ENCODE measurements around the gene FLNB. TPM values are rescaled to one million over a fixed set of nuclear protein-coding genes. Genes with fewer than 3 reads are reported as not detected.

FLNB gene
- polyA plus RNA-seq, 3 donors = 0.47 to 4.0 (median 2.1) TPM

DNA sequence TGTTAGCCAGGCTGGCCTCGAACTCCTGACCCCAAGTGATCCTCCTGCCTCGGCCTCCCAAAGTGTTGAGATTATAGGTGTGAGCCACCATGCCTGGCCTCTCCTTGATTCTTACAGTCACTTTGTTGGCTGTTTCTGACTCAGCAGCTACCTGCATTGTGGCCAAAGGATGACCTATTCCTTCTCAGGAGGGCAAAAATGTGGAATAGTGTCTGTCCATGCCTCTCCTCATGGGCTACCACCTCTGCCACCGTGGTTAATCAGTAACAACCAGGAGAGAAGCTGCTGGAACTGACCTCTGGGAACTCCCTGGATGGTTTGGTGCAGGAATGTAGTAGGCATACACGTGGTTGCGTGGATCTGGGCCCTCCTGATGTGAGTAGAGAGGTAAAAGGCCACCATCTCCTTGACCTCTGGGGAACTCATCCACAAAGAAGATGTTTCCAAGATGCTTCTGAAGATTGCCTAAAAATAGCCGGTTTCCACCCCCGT is 63.3 kb downstream of the FLNB start:
- DNase-seq = no peak
- H3K9me3 Mint-ChIP-seq = peaks cover 0 to 2% (median 0%) of the 10 kb centered on the region in 7 donors
- peaks cover 21% of the 10 kb centered on the region for H3K4me1 Mint-ChIP-seq
- peaks cover 24% of the 10 kb centered on the region for H3K79me2 ChIP-seq (ENCODE audit: insufficient read depth, low read length)
- peaks cover 0 to 5% (median 0%) of the 10 kb centered on the region in 3 donors for H3K27me3 Mint-ChIP-seq (ENCODE audit: low read depth in 3 of 3)
- no peak overlapping the region for H3K9ac ChIP-seq (ENCODE audit: insufficient read depth, low read length, poor library complexity, severe bottlenecking)
- intact Hi-C loops (cut with micrococcal nuclease) = no loop called here
- H3K36me3 ChIP-seq (replicated peaks in 1 of 2; ENCODE audit: control insufficient read depth in 1 of 2, insufficient read depth in 2 of 2, low read length in 2 of 2) = no peaks in the 10 kb centered on the region
- H2AFZ ChIP-seq (ENCODE audit: insufficient read depth, low read depth, low read length, poor library complexity, severe bottlenecking) = no peak overlapping the region
- H3K27ac Mint-ChIP-seq = no peak overlapping the region
- H3K4me2 ChIP-seq (replicated peaks; ENCODE audit: extremely low read depth, low read length, poor library complexity, severe bottlenecking) = no peak overlapping the region
- H3K4me1 ChIP-seq (ENCODE audit: control insufficient read depth in 1 of 2, insufficient read depth in 2 of 2, low read length in 2 of 2) = peaks cover 6 to 11% of the 10 kb centered on the region in 2 donors
- no peak overlapping the region for H3K4me3 Mint-ChIP-seq
- H3K27me3 ChIP-seq (ENCODE audit: control insufficient read depth in 2 of 2, insufficient read depth in 2 of 2, low read length in 2 of 2) = no peaks in the 10 kb centered on the region
- H3K27ac ChIP-seq (ENCODE audit: low read depth in 1 of 2, low read length in 2 of 2) = no peak overlapping the region
- no peaks in the 10 kb centered on the region for H4K20me1 ChIP-seq (ENCODE audit: insufficient read depth, low read length)
- H3K9me3 ChIP-seq (replicated peaks in 1 of 2; ENCODE audit: control insufficient read depth in 1 of 2, insufficient read depth in 1 of 2, low read length in 2 of 2) = no peaks in the 10 kb centered on the region
- no peak overlapping the region for H3K4me3 ChIP-seq (replicated peaks in 1 of 3; ENCODE audit: low read depth in 2 of 3, low read length in 3 of 3)
- H3K36me3 Mint-ChIP-seq = peaks cover 0 to 3% of the 10 kb centered on the region in 2 donors
- WGBS (ENCODE audit: insufficient coverage) = 100% methylated on average over 3 of the region's 7 CpGs
- TF ChIP-seq, protein P1, sequence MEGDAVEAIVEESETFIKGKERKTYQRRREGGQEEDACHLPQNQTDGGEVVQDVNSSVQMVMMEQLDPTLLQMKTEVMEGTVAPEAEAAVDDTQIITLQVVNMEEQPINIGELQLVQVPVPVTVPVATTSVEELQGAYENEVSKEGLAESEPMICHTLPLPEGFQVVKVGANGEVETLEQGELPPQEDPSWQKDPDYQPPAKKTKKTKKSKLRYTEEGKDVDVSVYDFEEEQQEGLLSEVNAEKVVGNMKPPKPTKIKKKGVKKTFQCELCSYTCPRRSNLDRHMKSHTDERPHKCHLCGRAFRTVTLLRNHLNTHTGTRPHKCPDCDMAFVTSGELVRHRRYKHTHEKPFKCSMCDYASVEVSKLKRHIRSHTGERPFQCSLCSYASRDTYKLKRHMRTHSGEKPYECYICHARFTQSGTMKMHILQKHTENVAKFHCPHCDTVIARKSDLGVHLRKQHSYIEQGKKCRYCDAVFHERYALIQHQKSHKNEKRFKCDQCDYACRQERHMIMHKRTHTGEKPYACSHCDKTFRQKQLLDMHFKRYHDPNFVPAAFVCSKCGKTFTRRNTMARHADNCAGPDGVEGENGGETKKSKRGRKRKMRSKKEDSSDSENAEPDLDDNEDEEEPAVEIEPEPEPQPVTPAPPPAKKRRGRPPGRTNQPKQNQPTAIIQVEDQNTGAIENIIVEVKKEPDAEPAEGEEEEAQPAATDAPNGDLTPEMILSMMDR (IDR thresholded peaks at IDR 0.05) = no peak

DNA sequence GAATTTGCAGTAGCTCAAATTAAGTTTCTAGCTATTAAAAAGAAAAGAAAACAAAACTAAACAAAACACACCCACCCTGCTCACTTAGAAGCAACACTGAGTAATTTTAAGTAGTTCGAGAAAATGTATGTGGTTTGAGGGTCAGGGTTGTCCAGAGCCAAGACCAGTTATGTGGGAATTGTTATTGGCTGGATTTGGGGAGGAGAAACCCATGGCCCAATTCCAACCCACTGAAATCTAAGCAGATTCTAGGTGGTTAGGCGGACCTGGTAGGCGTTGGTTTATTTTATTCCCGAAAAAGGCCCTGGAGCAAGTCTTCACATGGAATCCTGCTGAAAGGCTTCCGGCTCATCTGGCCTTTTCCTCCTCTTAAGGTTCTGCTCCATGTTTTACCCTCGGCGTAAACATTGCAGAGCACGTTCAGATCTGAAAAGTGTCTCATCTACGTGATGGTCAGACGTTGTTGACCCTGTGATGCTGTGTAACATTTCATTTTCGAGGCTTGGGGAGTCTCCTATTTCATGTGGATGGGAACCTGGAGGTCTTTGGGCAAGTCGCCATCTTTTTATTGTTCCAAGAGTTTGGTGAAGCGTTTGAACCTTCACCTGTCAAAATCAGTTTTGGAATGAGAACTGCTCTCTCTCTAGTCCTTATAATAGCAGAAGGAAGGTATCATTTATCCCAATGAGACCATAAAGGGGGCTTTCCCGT is 64.0 kb downstream of the FLNB start:
- peaks cover 0 to 5% (median 0%) of the 10 kb centered on the region in 3 donors for H3K27me3 Mint-ChIP-seq (ENCODE audit: low read depth in 3 of 3)
- TF ChIP-seq, protein P1 (IDR thresholded peaks at IDR 0.05) = no peak
- Histone ChIP-seq H3K4me3 (replicated peaks in 1 of 3; ENCODE audit: low read depth in 2 of 3, low read length in 3 of 3) (no peak overlapping the region), H3K4me1 (ENCODE audit: control insufficient read depth in 1 of 2, insufficient read depth in 2 of 2, low read length in 2 of 2) (peaks cover 6 to 11% of the 10 kb centered on the region in 2 donors), H2AFZ (ENCODE audit: insufficient read depth, low read depth, low read length, poor library complexity, severe bottlenecking) (no peak overlapping the region), H3K36me3 (replicated peaks in 1 of 2; ENCODE audit: control insufficient read depth in 1 of 2, insufficient read depth in 2 of 2, low read length in 2 of 2) (peaks cover 0 to 4% of the 10 kb centered on the region in 2 donors), H3K9ac (ENCODE audit: insufficient read depth, low read length, poor library complexity, severe bottlenecking) (no peak overlapping the region), H3K4me2 (replicated peaks; ENCODE audit: extremely low read depth, low read length, poor library complexity, severe bottlenecking) (no peak overlapping the region), H3K9me3 (replicated peaks in 1 of 2; ENCODE audit: control insufficient read depth in 1 of 2, insufficient read depth in 1 of 2, low read length in 2 of 2) (no peaks in the 10 kb centered on the region), H3K79me2 (ENCODE audit: insufficient read depth, low read length) (peaks cover 24% of the 10 kb centered on the region), H4K20me1 (ENCODE audit: insufficient read depth, low read length) (no peaks in the 10 kb centered on the region), H3K27me3 (ENCODE audit: control insufficient read depth in 2 of 2, insufficient read depth in 2 of 2, low read length in 2 of 2) (no peaks in the 10 kb centered on the region), H3K27ac (ENCODE audit: low read depth in 1 of 2, low read length in 2 of 2) (no peak overlapping the region)
- H3K27ac Mint-ChIP-seq = no peak overlapping the region
- intact Hi-C loops (cut with micrococcal nuclease) = no loop called here
- H3K9me3 Mint-ChIP-seq = peaks cover 0 to 2% (median 0%) of the 10 kb centered on the region in 7 donors
- peaks cover 21% of the 10 kb centered on the region for H3K4me1 Mint-ChIP-seq
- no peak overlapping the region for H3K4me3 Mint-ChIP-seq
- DNase-seq = no peak
- H3K36me3 Mint-ChIP-seq = peaks cover 4 to 6% of the 10 kb centered on the region in 2 donors
- 95% methylated on average over 10 of the region's 14 CpGs for WGBS (ENCODE audit: insufficient coverage)
